ENCODE data around the gene SIL1. TPM values are rescaled to one million over a fixed set of nuclear protein-coding genes. Genes with fewer than 3 reads are reported as not detected.
"Not testable (repeated sequence)": the region's sequence is repeated elsewhere in the genome, so short reads cannot be mapped to it uniquely, and the experiment has no call there.

The SIL1 gene
- polyA plus RNA-seq, 1 experiment, result 90.5 TPM

DNA sequence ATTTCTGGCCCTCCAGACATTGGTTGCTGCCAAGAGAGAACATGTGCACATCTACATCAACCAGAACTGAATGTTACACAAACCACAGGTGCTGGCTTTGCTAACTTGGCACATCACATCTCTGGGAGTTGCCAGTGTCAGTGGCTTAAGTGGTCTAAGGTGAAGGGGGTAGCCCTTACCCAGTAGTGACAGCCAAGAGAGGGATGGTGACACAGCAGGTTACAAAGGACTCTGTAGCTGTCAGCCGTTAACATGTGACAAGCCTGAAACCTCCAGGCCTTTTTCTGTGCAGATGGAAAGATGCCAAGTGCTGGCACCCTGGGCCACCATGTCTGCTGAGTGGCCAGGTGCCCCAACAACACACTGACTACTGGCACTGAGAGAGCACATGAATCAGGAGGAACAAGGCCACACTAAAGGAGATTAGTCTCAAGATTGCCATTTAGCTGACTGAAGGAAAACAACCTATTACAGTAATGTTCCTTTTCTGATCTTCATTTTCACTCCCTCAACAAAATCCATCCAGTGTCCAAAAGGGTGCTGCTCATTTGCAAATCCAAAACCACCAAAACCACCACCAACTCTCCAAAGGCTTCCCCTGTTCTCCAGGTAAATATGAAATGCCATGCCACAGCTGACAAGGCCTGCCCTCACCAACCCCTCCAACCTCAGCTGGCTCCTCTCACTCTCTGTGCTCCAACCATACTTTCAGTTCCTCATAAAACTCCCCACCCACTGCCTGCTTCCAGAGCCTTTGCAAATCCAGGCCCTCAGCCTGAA lies 20.2 kb downstream of the SIL1 start:
- TF ChIP-seq, protein P1, sequence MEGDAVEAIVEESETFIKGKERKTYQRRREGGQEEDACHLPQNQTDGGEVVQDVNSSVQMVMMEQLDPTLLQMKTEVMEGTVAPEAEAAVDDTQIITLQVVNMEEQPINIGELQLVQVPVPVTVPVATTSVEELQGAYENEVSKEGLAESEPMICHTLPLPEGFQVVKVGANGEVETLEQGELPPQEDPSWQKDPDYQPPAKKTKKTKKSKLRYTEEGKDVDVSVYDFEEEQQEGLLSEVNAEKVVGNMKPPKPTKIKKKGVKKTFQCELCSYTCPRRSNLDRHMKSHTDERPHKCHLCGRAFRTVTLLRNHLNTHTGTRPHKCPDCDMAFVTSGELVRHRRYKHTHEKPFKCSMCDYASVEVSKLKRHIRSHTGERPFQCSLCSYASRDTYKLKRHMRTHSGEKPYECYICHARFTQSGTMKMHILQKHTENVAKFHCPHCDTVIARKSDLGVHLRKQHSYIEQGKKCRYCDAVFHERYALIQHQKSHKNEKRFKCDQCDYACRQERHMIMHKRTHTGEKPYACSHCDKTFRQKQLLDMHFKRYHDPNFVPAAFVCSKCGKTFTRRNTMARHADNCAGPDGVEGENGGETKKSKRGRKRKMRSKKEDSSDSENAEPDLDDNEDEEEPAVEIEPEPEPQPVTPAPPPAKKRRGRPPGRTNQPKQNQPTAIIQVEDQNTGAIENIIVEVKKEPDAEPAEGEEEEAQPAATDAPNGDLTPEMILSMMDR (IDR thresholded peaks at IDR 0.05; ENCODE audit: insufficient read depth, low read depth, low read length), result no peak
- POLR2A ChIA-PET, result no interaction called here
- Histone ChIP-seq H3K36me3 (ENCODE audit: control insufficient read depth, insufficient read depth, low read length) (no peaks in the 10 kb centered on the region), H3K27me3 (ENCODE audit: control insufficient read depth, insufficient read depth, low read length) (no peaks in the 10 kb centered on the region), H3K4me3 (ENCODE audit: low read depth, low read length) (no peak overlapping the region)
- DNase-seq (ENCODE audit: low read depth), result no peak
- CTCF ChIA-PET, result no interaction called here

DNA sequence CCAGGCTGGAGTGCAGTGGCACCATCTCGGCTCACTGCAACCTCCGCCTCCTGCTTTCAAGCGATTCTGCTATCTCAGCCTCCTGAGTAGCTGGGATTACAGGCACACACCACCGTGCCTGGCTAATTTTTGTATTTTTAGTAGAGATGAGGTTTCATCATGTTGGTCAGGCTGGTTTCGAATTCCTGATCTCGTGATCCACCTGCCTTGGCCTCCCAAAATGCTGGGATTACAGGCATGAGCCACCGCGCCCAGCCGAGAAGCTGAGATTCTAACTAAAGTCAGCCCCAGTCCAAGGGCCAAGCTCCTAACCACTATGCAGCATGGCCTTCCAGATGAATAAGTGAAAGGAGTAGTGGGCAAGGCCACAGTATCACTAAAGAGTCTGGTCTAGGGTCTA lies 20.9 kb downstream of the SIL1 start:
- POLR2A ChIA-PET; H3K27me3 ChIP-seq (ENCODE audit: control insufficient read depth, insufficient read depth, low read length); H3K4me3 ChIP-seq (ENCODE audit: low read depth, low read length); DNase-seq (ENCODE audit: low read depth); H3K36me3 ChIP-seq (ENCODE audit: control insufficient read depth, insufficient read depth, low read length): not testable (repeated sequence)
- CTCF ChIA-PET, result interaction anchor here (0.6 kb wide), 1 partner anchor 645 kb away, joined by 3 read pairs; no protein-coding TSS in a partner anchor

DNA sequence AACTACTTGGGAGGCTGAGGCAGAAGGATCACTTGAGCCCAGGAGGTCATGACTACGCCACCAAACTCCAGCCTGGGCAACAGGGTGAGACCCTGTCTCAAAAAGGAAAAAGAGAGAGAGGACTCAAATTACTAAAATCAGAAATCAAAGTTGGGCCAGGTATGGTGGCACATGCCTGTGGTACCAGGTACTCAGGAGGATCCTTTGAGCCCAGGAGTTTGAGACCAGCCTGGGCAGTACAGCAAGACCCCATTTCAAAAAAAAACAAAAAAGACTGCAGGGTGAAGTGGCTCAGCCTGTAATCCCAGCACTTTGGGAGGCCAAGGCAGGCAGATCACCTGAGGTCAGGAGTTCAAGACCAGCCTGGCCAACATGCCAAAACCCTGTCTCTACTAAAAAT lies 23.8 kb downstream of the SIL1 start:
- POLR2A ChIA-PET; DNase-seq (ENCODE audit: low read depth); H3K4me3 ChIP-seq (ENCODE audit: low read depth, low read length); H3K27me3 ChIP-seq (ENCODE audit: control insufficient read depth, insufficient read depth, low read length); H3K36me3 ChIP-seq (ENCODE audit: control insufficient read depth, insufficient read depth, low read length); CTCF ChIA-PET: not testable (repeated sequence)

DNA sequence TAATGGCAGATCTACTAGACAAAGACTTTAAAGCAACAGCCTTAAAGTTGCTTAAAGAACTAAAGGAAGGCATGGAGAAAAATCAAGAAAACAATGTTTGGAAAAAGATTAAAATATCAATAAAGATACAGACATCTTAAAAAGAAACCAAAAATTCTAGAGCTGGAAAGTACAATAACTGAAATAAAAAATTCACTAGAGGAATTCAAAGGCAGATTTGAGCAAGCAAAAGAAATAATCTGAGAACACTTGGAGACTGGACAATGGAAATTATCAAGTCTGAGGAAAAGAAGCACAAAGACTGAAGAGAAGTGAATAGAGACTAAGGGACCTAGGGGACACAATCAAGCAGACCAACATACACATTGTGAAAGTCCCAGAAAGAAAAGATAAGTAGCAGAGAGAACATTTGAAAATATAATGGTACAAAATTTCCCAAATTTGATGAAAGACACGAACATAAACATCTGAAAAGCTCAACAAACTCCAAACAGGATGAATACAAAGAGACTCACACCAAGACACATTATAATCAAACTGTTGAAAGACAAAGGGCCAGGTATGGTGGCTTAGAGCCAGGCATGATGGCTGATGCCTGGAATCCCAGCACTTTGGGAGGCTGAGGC lies 26.3 kb downstream of the SIL1 start:
- DNase-seq (ENCODE audit: low read depth), result no peak
- Histone ChIP-seq H3K27me3 (ENCODE audit: control insufficient read depth, insufficient read depth, low read length) (no peaks in the 10 kb centered on the region), H3K36me3 (ENCODE audit: control insufficient read depth, insufficient read depth, low read length) (no peaks in the 10 kb centered on the region), H3K4me3 (ENCODE audit: low read depth, low read length) (no peak overlapping the region)
- ChIA-PET CTCF (no interaction called here), POLR2A (no interaction called here)
- TF ChIP-seq, protein P1 (IDR thresholded peaks at IDR 0.05; ENCODE audit: insufficient read depth, low read depth, low read length), result no peak

DNA sequence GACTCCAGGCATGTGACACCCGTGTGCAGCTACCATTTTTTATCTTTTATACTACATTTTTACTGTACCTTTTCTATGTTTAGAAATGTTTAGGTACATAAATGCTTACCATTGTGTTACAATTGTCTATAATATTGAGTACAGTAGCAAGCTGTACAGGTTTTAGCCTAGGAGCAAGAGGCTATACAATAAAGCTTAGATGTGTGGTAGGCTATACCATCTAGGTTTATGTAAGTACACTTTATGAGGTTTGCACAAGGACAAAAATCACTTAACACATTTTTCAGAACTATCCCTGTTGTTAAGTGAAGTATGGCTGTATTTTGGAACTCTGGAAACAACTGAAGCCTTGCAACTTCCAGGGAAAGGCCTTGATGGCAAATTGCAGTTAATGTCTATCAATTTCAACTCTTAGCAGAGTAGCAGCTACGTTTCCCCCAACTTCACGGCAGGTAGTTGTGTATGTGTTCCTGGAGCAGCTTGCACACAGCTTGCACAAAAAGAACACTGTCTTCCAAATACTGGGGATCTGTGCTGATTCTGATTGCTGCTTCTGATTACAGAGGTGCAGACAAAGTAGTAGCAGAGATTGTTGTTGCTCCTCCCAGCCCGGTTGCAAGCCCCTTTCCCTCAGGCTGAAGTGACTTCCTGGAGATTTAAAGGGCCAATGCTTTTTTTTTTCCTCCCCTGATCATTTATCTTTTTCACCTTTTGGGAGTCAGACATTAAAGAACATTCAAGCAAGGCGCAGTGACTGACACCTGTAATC lies 30.0 kb downstream of the SIL1 start:
- no peaks in the 10 kb centered on the region for H3K36me3 ChIP-seq (ENCODE audit: control insufficient read depth, insufficient read depth, low read length)
- no peak for DNase-seq (ENCODE audit: low read depth)
- no peaks in the 10 kb centered on the region for H3K27me3 ChIP-seq (ENCODE audit: control insufficient read depth, insufficient read depth, low read length)
- TF ChIP-seq, protein P1 (IDR thresholded peaks at IDR 0.05; ENCODE audit: insufficient read depth, low read depth, low read length), result no peak
- ChIA-PET POLR2A (no interaction called here), CTCF (interaction anchor here (0.8 to 1.0 kb wide), 2 partner anchors 11 kb away, joined by 3 read pairs; no protein-coding TSS in a partner anchor)
- H3K4me3 ChIP-seq (ENCODE audit: low read depth, low read length), result no peak overlapping the region

DNA sequence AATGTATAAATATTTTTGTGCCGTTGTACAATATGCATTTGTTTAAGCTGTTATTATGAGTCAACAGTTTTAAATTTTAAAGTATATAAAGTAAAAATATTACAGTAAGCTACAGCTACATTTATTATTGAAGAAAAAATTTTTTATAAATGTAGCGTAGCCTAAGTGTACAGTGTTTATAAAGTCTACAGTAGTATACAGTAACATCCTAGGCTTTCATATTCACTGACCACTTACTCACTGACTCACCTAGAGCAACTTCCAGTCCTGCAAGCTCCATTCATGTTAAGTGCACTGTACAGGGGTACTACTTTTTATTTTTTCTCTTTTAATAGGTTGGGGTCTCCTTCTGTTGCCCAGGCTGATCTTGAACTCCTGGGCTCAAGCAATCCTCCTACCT lies 30.6 kb downstream of the SIL1 start:
- no peak overlapping the region for H3K4me3 ChIP-seq (ENCODE audit: low read depth, low read length)
- no peaks in the 10 kb centered on the region for H3K27me3 ChIP-seq (ENCODE audit: control insufficient read depth, insufficient read depth, low read length)
- POLR2A ChIA-PET, result no interaction called here
- H3K36me3 ChIP-seq (ENCODE audit: control insufficient read depth, insufficient read depth, low read length), result no peaks in the 10 kb centered on the region
- no peak for DNase-seq (ENCODE audit: low read depth)
- CTCF ChIA-PET, result interaction anchor here (1.0 kb wide), 1 partner anchor 12 kb away, joined by 3 read pairs; no protein-coding TSS in a partner anchor
- TF ChIP-seq, protein P1 (IDR thresholded peaks at IDR 0.05; ENCODE audit: insufficient read depth, low read depth, low read length), result no peak

Measured in BJ (cell line).